Neural crest cell (in vitro differentiated cells): Measurements from ENCODE around the gene C5. TPM values are rescaled to one million over a fixed set of nuclear protein-coding genes. Genes with fewer than 3 reads are reported as not detected.

Experiments
- DNase-seq: peaks from one replicate; pipeline ENCODE4 v3.0.0; 2021; ENCODE audit warnings: low read depth, mixed read lengths, low spot score
- H3K27ac Mint-ChIP-seq: one replicate; pipeline ENCODE4 v1.8.0; 2021; ENCODE audit warnings: mild to moderate bottlenecking, mixed read lengths; ENCODE audit not compliant: unreplicated experiment
- H3K27me3 Mint-ChIP-seq: 2 replicates; pipeline ENCODE4 v1.8.0; 2021; ENCODE audit warnings: low read depth, mild to moderate bottlenecking, mixed read lengths
- H3K36me3 Mint-ChIP-seq: 2 replicates; pipeline ENCODE4 v1.8.0; 2021; ENCODE audit warnings: low read depth, mild to moderate bottlenecking, mixed read lengths
- H3K4me1 Mint-ChIP-seq: 2 replicates; pipeline ENCODE4 v1.8.0; 2021; ENCODE audit warnings: mixed read lengths
- H3K4me3 Mint-ChIP-seq: one replicate; pipeline ENCODE4 v1.8.0; 2021; ENCODE audit warnings: mild to moderate bottlenecking, mixed read lengths
- H3K9me3 Mint-ChIP-seq: 2 replicates; pipeline ENCODE4 v1.8.0; 2021; ENCODE audit warnings: mixed read lengths
- CTCF ChIP-seq: fragments of 200-600 bp; sonication (generic); conservative IDR thresholded peaks from 2 replicates; pipeline ENCODE4 v1.5.0; 2021; ENCODE audit warnings: antibody characterized with exemption, mild to moderate bottlenecking
- total RNA-seq: library from RNA; stranded (reverse); gene quantifications from 2 replicates; pipeline ENCODE4 v1.2.1, GENCODE V29; 2021

C5 gene
- total RNA-seq, 1 donor from 2014 or later: 9.4 TPM

GRCh38 chr9:121082075-121082474 lies 32.0 kb upstream of the C5 start:
- H3K36me3 Mint-ChIP-seq: peaks cover 6% of the 10 kb centered on the region
- DNase-seq: no peak
- no peak overlapping the region for H3K27ac Mint-ChIP-seq
- no peaks in the 10 kb centered on the region for H3K27me3 Mint-ChIP-seq
- H3K9me3 Mint-ChIP-seq: no peaks in the 10 kb centered on the region
- no peak overlapping the region for H3K4me3 Mint-ChIP-seq
- no peak for TF ChIP-seq CTCF
- H3K4me1 Mint-ChIP-seq: no peaks in the 10 kb centered on the region

DNA sequence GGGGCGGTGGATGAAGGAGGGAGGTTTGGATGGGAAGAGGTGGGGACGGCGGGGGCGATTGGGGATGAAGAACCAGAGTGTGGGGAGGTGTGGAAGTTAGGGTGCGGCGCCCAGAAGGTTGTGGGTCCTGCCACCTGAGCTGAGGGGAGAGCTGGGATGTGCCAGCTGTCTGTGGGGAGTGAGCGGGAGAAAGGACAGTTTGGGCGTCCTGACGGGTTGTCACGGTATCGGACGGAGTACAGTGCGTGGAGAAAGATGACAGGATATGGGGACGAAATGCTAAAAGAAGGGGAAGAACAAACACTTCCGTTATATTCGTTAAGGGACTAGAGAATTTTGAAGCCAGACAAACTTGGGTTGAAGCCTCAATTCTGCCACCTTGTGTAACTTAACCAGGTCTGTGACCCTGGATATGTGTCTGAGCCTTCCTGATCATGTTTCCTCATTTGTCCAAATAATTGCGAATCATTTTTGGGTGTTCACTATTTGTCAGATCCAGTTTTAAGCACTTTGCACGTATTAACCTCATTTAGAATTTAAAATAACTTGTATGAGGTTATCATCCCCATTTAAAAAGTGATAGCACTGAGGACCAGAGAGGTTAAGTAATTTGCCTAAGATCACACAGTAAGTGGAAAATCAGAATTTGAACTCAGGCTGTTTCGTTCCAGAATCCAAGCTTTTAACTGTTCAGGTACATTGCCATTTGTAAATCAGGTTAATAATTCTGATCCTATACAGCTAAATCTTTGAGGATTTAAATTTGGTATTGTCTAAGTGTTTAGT lies 25.4 kb upstream of the C5 start:
- no peak for TF ChIP-seq CTCF
- H3K27ac Mint-ChIP-seq: peak overlapping the region; percentile 97
- peak overlapping the region; percentile 97 for H3K4me3 Mint-ChIP-seq
- peaks cover 9% of the 10 kb centered on the region for H3K36me3 Mint-ChIP-seq
- H3K9me3 Mint-ChIP-seq: peaks cover 4% of the 10 kb centered on the region
- peaks cover 38% of the 10 kb centered on the region for H3K4me1 Mint-ChIP-seq
- H3K27me3 Mint-ChIP-seq: no peaks in the 10 kb centered on the region
- no peak for DNase-seq

- Mint-ChIP-seq H3K27me3 (no peaks in the 10 kb centered on the region), H3K4me1 (peaks cover 38% of the 10 kb centered on the region), H3K36me3 (peaks cover 9% of the 10 kb centered on the region), H3K4me3 (peak within 1 kb of the TSS; percentile 97), H3K9me3 (peaks cover 4% of the 10 kb centered on the region), H3K27ac (peak within 1 kb of the TSS; percentile 99)
- DNase-seq: peak; percentile 82
- no peak for TF ChIP-seq CTCF
Measured at GRCh38 chr9:121074370-121075250, 24.5 kb upstream of the C5 start, which contains the start of gene CNTRL. CNTRL (plus strand) TSS chr9:121074955; CDS start chr9:121088327, 13,372 bp downstream.

GRCh38 chr9:121073038-121073437 lies 23.0 kb upstream of the C5 start:
- Mint-ChIP-seq H3K36me3 (peaks cover 16% of the 10 kb centered on the region), H3K9me3 (peaks cover 8% of the 10 kb centered on the region), H3K4me1 (peaks cover 38% of the 10 kb centered on the region), H3K27me3 (no peaks in the 10 kb centered on the region), H3K27ac (no peak overlapping the region), H3K4me3 (peak overlapping the region; percentile 97)
- no peak for DNase-seq
- TF ChIP-seq CTCF: no peak

DNA sequence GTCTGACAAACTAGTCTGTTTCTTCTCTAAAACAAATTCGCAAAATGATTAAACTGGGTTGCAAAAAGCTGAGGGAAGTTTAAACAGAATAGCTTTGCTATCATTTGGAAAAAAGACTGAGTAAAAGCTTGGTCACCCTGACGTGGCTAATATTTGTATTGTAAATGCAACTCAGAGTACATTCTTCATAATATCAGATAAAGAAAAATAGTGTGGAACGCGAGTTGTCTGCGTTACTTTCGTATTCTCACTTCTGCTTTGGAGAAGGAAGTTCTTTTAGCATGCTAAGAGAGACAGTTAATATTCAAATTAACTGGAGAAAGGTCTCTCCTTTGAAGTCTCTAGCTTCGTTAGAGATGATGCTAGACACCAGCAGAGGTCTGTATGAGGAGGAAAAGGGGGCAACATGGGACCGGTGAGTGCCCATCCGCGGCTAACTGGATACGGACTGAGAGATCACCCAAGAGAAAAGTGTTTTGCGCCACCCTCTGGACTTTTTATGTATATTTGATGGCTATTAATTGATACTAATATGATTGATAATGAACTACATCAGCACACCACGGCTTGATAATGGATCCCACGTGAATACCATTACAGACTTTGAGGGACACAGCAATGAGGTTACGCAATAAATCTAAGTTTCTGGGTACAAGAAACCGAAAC lies 21.8 kb upstream of the C5 start:
- no peak overlapping the region for H3K27ac Mint-ChIP-seq

More for the DNA sequence above, 21.8 kb upstream of the C5 start:
- no peak for DNase-seq
- Mint-ChIP-seq H3K27me3 (no peaks in the 10 kb centered on the region), H3K9me3 (peaks cover 8% of the 10 kb centered on the region), H3K4me3 (peak overlapping the region; percentile 64), H3K36me3 (peaks cover 21% of the 10 kb centered on the region), H3K4me1 (peaks cover 36% of the 10 kb centered on the region)
- no peak for TF ChIP-seq CTCF
